Medulla oblongata (tissue), 1 donor: ENCODE measurements around the gene PANK1.

Source experiments
- DNase-seq: peaks from one replicate; pipeline ENCODE4 v3.0.0-alpha.2; 2015; ENCODE audit errors: extremely low spot score

Gene PANK1

DNA sequence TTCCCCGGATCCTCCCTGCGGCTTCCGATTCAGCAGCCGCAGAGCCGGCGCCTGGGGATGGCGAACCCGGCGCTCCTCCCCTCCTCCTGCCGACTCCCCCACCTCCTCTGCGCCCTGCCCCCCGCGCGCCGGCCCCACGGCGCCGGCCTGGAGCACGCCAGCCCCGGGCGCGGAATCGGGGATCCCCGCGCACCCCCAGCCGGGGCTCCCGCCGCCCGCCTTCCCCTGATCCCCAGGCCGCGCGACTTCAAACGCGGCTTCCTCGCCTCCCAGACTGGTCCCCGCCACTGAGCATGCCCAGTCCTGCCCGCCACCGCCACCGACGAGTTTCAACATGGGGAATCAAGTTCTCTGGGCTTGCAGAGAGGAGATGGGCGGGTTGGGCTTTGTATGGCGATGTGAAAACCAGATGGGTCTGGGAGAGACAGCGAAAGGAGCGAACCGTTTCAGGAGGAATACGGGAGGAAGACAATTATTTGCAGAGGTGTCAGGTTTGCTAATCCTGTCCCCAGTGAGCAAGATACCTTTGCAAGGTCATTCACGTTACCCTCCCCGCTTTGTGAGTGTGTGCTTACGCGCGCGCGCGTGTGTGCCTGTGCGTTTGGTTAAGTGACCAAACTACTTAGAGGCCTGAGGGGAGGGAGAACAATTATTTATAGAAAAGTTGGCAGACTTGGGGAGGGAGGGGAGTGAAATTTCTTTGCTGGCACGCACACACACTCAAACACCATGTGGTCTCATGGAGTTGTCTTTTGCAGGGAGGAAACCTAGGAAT lies at the start of gene PANK1:
Gene PANK1, minus strand, starts transcription at position 276 of the 775 bp plus-strand sequence. CDS start 351 bp downstream, outside the sequence.
- peak; percentile 67 for DNase-seq

DNA sequence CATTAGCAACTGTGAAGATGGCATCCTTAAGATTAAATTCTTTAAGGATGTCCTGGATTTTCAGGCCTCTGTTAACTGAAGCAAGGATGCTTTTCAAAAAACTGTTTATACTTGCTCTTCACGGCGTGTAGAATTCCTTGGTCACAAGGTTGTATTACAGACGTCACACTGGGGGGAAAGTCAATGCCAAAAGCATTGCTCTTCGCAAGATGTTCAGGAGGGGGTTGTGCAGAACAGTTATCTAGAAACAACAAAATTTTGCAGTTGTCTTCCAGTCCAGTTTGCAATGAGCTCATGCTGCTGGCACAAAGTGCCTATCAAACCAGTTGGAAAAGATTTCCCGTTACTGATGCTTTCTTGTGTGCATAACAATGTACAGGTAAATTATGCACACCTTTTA lies 48.1 kb upstream of the PANK1 start:
- no peak for DNase-seq

DNA sequence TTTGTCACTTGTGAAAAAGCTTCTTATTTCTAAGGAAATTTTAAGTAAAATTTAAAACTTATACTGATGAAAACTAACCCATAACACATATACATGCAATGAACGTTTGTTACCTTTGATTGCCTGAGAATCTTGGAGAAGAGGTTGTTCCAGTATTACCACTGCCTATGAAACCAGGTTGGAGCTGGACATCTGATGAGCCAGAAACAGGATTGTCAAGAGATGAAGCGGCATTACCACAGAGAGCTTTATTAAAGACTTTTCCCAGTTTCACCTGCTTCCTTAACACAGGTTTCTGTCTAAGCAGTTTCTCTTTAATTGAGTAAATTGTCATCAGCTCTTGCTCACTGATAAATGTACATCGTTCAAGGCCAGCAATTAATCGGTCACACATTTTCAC lies 47.4 kb upstream of the PANK1 start:
- DNase-seq: no peak

DNA sequence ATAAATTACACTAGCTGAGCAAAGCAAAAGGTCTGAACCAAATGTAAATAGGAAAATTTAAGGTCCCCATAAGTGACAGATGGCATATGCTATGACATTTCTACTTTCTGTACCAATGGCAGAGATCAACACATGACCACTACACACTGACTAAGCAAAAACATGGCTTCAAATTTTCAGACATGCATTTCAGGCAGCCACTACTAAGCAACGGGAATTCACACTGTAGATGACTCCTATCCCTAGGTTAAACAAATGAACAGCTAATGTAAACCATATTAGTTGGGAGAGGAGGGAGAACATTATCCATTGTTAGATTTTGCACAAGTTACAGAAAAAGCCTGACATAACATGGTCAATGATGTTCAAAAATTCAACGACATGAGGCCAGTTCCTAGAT lies 45.0 kb upstream of the PANK1 start:
- DNase-seq: no peak

DNA sequence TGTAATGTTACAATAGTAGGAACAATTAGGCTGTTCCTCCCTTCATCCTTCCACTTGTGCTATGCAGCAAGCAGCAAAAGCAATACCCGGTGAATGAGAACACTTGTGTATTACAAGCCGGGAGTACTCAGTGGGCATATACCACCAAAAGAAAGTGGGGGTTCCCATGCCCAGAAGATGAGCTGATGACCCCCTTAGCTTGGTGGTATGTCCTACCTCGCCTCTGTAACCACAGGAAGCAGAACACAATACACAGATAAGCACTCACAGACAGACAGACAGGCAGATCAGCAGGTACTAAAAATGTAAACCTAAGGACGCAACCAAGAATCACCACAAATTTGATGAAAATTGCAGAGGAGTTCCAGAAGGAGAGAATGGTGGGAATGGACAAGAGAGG lies 40.9 kb upstream of the PANK1 start:
- no peak for DNase-seq

DNA sequence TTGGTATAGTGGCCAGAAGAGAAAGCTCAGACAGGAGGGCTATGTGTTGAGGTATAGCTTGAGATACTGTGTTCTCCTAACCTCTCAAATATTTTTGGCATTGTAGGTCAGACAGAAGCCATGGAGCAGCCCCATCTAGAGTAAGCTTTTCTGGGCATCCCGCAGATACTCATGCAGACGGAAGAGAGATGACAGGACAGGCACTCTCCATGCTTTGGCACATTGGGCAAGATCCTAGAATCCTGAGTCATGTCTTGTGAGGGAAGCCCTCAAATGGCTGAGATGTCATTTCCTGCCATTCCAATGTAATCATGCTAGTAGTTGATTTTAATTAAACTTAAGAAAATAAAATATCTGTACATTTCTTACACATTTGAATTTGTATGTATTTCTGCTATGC lies 39.6 kb upstream of the PANK1 start:
- no peak for DNase-seq

DNA sequence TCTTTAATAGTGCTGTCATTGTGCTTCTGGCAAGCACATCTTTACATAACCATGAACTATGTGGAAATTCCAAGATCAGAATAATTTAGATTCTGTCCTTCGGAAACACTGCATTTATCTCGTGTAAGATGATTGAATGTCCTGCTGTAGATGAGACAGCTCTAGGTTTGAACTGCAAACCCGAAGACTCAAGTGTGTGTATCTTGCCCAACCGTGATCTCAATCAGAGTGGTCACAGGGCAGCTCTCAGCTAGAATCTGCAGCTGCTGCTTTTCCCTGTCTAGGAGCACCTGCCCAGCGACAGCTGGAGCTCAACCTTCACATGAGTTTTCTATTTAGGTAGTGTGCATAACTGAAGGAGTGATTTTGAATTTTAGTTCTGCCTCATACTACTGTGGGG lies 38.8 kb upstream of the PANK1 start:
- no peak for DNase-seq

DNA sequence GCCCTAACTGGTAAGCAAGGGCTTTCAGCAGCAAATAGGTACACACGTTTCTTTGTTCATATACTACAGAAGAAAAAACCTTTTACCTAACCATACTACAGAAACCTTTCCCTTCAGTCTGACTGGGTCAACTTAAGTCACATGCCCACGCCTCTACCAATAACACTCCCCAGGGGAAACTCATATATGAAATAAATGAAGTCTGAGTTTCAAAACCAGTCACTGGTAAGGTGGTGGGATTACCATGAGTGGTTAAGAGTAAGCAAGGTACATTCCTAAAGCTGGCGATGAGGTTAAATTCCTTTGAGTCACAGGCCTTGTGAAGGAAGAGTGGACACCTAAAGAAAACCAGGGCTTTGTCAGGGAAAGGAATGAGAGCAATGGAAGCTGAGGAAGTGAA lies 34.9 kb upstream of the PANK1 start:
- DNase-seq: no peak

DNA sequence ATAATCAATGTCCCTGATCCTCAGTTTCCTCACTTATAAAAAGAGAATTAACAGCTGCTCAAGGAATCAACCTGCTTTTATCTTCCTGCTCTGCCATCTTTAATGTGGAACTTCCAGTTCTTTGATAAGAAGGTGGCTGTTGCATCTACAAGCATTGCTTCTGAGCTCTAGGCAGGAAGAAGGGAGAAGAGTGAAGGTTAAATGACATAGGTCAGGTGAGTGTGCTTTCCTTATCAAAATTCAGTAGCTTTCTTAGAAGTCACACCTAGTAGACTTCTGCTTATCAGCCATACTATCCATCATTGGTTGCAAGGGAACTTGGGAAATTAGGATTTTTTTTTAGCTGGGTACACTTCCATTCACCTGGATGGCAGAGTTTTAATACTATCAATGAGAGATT lies 32.3 kb upstream of the PANK1 start:
- no peak for DNase-seq

DNA sequence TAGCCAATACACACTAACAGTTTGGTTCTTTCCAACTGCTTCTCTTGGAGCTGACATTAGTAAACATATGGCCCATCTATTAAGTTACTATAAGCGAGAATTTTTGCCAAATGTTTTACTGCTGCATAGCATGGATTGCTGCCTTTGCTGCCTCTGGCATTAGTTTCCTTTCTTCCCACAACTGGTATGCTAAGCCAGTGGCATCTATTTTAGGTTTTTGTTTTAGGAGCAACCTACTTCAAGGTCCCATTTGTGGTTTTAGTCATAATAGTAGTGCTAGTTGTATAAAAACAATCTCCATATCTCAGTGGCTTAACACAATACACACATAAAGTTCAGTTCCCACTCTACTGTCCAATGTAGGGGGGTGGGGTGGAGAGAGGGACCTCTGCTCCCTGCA lies 25.9 kb upstream of the PANK1 start:
- no peak for DNase-seq

DNA sequence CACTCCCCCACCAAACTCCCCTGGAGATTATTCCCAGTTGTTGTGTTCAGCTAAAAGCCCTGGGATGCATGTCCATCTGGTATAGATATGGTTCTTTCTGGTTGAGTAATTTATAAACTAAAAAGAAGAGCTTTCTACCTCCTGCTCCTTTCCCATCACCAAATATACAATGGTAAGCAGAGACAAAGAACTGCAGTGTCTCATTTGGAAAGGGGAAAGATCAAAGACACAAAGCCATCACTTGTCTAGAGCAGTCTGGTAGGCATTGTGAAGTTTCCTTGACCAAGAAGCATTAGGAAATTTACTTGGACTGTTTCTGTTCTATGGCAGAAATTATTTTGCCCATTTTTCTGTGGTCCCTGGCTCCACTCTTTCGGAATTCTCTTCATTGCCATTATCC lies 24.9 kb upstream of the PANK1 start:
- peak; percentile 9 for DNase-seq

DNA sequence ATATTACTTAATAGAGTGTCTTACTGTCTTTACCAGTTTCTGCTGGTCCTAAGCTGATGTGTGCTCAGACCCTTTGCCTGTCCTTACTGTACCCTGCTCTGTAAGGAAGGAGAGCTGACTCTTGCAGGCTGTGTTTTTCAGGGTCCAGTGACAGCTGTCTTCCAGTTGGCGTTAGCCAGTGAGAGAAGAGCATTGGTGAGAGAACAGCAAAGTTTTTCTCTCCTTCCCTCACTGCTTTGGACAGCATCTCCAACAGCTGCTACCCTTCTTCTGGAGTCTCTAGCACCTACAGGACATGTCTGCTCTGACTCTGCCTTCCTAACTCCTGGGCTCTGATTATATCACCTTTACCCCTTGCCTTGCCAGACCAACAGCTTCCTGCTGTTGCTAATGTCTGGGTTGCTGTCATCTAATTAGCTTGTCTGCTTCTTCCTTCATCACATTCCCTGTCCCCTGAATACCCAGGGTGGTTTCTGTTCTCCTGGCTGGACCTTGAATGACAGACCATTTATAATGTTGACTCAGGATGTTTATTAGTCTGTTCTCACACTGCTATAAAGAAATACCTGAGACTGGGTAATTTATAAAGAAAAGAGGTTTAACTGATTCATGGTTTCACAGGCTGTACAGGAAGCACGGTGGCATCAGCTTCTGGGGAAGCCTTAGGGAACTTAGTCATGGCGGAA lies 23.5 kb upstream of the PANK1 start:
- no peak for DNase-seq

DNA sequence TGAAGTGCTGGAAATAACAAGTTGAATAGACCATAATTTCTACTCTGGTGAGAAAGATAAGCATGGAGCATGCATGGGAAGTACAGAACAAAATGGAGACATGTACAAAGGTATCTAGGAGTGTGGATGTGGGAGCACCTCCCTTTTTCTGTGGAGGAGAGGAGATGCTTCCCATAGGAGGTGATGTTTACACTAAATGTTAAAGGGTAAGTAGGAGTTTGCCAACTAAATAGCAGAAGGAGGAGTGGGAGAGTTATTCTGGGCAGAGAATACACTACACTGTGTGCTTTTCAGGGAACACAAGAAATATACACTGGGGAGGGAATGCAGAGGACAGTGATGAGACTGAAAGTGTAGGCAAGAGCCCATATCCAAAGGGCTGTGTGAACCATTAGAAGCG lies 21.1 kb upstream of the PANK1 start:
- DNase-seq: no peak

DNA sequence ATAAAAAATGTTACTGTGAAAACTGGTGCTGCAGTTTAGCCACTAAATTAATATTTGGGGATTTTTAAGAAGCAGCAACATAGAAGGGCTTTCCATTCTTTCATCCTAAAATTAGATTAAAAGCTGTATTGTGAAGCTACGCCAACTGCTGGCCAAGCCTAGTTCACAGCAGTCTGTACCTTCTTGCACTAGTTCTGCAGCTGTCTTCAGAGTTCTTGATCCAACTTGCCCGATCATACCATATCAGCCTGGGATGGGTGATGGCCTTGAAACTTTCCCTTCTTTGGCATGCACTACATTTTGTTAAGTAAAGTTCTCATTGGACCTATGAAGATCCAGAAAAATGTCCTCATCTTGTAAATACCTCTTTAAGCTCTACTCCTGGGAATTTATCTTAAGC lies 20.3 kb upstream of the PANK1 start:
- DNase-seq: no peak

DNA sequence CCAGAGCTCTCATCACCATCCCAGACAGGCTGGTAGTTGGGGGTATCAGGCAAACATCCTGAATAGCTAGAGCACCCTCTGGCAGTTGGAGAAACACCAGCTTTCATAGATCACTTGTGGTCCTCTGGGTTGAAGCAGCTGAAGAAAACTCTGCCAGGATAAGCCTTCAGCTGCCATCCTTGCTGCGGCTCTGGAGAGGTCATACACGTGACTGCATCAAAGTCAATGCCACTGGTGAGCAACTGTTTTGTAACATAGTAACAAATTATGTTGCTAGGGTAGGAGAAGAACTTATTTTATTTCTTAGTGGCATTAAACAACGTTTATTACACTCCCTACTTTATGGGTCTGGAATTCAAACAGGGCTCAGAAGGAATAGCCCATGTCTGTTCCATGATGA lies 19.2 kb upstream of the PANK1 start:
- no peak for DNase-seq

DNA sequence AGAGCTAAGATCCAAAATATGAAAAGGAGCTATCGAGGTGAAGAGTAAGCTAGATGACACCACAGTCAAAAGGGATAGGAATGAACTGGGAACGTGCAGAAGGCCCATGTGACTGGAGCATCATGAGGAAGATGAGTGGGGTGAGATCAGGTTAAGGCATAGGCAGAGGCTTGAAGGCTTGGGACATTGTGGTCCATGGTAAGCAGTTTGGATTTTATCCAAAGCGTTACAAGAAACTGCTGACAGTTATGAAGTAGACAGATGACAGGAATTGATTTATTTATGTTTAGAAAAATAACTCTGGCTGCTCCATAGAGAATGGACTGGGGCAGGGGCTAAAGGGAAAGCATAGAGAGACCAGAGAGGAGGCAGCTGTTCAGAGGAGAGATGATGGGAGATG lies 18.1 kb upstream of the PANK1 start:
- no peak for DNase-seq

DNA sequence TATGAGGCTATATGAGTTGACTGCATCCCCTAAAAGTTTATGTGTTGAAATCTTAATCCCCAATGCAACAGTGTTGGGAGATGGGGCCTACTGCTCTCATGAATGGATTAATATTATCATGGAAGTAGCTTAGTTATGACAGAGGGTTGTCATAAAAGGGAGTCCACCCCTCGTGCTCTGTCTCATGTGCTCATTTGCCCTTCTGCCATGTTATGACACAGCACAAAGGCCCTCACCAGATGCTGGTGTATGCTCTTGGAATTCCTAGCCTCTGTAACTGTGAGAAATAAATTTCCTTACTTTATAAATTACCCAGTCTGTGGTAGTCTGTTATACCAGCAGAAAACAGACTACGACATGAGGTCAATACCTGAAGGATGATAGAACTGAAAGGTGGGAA lies 17.6 kb upstream of the PANK1 start:
- no peak for DNase-seq

DNA sequence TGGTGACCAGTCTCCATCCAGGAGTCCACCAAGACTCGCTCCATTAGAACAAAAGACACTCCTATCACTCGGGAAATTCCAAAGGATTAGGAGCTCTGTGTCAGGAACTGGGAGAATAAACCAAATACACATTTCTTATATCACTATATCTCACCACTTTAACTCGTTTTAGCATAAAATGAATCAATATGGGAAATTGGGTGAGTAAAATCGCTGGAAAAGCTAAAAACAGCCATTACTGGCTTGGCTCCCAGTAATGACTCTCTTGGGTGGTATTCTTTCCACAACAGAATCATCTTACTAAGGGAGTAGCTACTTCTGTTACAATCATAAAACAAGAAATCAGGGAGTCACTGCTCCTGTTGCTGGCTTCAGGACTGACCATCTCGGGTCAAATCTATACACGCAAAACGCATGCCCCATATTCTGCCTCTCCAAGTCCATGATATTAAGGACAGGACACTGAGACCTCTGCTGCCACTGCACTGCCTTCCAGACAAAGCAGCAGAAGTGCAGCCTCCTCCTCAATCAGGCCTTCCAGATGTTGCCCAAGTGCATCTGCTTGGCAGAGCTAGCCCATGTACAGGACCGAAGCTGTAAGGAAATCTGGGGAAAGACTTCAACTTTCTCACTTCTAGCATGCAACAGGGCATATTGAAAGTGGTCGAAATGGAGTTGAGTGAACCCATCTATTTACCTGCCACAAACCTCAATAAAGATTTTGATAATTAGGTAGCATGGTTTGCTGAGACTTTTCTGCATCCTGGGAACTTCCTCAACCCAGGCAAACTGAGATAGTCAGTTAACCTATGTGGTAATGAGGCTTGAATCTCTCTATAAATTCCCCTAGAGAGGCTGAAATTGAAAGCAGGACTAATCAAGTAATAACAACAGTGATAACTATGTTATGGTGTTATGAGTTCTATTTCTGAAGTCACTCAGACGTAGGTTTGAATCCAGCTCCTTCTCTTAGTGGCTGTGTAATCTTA lies 14.4 kb upstream of the PANK1 start:
- no peak for DNase-seq

DNA sequence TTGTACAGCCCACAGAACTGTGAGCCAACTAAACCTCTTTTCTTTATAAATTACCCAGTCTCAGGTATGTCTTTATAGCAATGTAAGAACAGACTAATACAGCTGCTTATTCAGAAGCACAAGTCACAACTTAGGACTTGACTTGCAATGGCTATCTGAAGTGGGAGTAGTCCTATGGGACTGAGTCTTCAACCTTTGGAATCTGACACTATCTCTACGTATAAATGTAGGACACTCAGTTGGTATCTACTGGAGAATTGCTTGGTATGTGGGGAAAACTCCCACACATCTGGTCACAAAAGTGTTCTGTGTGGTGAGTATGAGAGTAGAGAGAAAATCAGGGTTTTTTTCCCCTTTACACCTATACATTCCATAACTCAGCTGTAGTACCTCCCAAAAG lies 12.3 kb upstream of the PANK1 start:
- no peak for DNase-seq

DNA sequence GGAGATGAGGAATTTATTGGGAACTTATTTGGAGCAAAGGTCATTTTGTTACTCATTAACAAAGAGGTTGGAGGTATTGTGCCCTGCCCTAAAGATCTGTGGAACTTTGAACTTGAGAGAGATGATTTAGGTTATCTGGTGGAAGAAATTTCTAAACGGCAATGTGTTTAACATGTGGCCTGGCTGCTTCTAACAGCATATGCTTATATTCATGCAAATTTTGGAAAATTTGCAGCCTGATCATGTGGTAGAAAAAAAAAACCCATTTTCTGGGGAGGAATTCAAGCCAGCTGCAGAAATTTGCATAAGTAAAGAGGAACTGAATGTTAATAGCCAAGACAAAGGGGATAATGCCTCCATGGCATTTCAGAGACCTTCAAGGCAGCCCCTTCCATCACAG lies 10.7 kb upstream of the PANK1 start:
- DNase-seq: no peak

DNA sequence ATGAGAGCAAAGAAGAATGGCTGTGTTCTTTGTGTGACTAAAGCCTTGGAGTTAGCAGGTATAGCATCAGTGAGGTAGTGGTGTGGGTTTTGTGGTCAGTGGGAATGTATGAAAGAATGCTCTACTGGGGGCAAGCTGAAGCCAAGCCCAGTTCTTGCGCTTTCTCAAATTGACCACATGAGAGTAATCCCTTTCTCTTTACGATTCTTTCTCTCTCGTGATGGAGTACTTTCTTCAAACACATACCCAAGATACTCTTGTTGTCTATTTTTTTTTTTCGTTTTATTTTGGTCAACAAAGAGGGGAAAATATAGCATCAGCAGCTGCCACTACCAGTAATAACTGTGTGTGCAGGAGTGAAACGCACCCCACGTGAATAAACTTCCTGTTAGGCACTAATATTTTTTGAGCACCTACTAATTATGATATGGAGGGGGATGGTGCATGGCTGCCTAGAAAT lies 8.4 kb upstream of the PANK1 start:
- no peak for DNase-seq

DNA sequence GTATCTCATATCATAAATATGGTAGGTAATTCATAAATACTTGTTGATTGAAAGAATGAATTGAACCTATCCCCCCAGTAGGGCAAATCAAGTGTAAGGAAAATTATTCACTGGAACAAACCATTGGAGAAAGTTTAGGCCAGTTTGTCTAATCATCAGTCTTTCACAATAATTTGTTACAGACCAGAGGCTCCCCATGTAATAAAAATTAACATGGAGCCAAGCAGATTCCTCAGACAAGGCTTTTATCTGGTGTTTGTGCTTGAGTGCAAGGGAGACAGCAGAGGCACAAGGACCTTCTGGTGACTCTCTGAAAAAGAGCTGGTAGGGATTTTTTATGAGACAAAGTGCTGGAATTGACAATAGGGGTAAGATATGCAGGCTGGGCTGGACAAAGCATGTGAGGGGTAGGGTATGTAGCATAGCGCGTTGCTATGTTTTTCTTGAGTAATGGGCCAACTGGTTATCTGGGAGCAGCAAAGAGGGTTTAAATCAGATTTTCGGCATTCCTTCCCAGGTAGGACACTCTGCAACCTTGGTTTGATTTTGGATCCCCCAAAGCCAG lies 7.8 kb upstream of the PANK1 start:
- no peak for DNase-seq
